K562 (cell line): ENCODE results near the gene CAV1. TPM values are rescaled to one million over a fixed set of nuclear protein-coding genes. Genes with fewer than 3 reads are reported as not detected.

ENCODE experiments used
- ATAC-seq: fragments of 200-7000 bp; cut with Tn5 transposase; 3 replicates; pipeline ENCODE4 v1.9.1; 2020; ENCODE audit warnings: moderate library complexity
- BruUV-seq: library from RNA; stranded (reverse); fragments of 400-500 nt; replicated peaks from 2 replicates; lab custom pipeline; 2021; lab: Mats Ljungman, UMichigan
- CTCF ChIA-PET: fragments of 300-600 bp; formaldehyde crosslinking; extraction: SDS; loops from one replicate; lab custom pipeline; 2021; ENCODE audit warnings: low intra/inter-chr PET ratio; lab: Yijun Ruan, JAX
- POLR2A ChIA-PET: fragments of 300-600, 350-650 bp; sonication (Branson Sonifier 250); formaldehyde crosslinking; extraction: SDS; loops from one replicate; lab custom pipeline; 2021; ENCODE audit warnings: antibody characterized with exemption, inconsistent platforms; lab: Yijun Ruan, JAX
- DNase-seq, 4 experiments: peaks; one replicate each; pipeline versions ENCODE4 v3.0.0 to v3.0.0-alpha.2; 2011 to 2018; ENCODE audit warnings: low spot score in 3 of 4, mixed read lengths in 3 of 4; ENCODE audit errors: extremely low read depth in 1 of 4
- FAIRE-seq: peaks from 2 replicates; lab custom pipeline; 2011; peaks lifted over from hg19 to GRCh38; lab: Jason Lieb, UNC
- H2AFZ ChIP-seq: 2 replicates; pipeline ENCODE4 v1.6.0; 2011; ENCODE audit warnings: low read depth, low read length, control low read depth, inconsistent platforms
- H3K27ac ChIP-seq: fragments of 200-600 bp; 3 replicates; pipeline ENCODE4 v1.8.0; 2011; ENCODE audit warnings: low read depth, mild to moderate bottlenecking, control low read depth, inconsistent platforms, low read length, moderate library complexity, mixed read lengths; ENCODE audit errors: extremely low read depth
- H3K27me3 ChIP-seq, 2 experiments: fragments of 300-600 bp in 1 of 2; 2 replicates in 1 of 2; 3 replicates in 1 of 2; pipeline versions ENCODE4 v1.6.0 to v1.8.0; 2011; ENCODE audit warnings: inconsistent platforms in 2 of 2, low read length in 2 of 2, mild to moderate bottlenecking in 1 of 2, mixed read lengths in 1 of 2, moderate library complexity in 1 of 2; ENCODE audit not compliant: control insufficient read depth in 2 of 2, insufficient read depth in 2 of 2
- H3K36me3 ChIP-seq: fragments of 300-600 bp; 3 replicates; pipeline ENCODE4 v1.8.0; 2011; ENCODE audit warnings: mild to moderate bottlenecking, low read length, inconsistent platforms; ENCODE audit not compliant: control insufficient read depth, insufficient read depth
- H3K4me1 ChIP-seq, 2 experiments: fragments of 200-600 bp in 1 of 2; replicated peaks in 1 of 2; 2 replicates in 1 of 2; 3 replicates in 1 of 2; pipeline versions ENCODE4 v1.5.1 to v1.8.0; 2011; ENCODE audit warnings: inconsistent platforms in 2 of 2, low read length in 2 of 2, mild to moderate bottlenecking in 1 of 2, mixed read lengths in 1 of 2, moderate library complexity in 1 of 2; ENCODE audit not compliant: control insufficient read depth in 2 of 2, insufficient read depth in 2 of 2
- H3K4me2 ChIP-seq: 2 replicates; pipeline ENCODE4 v1.6.1; 2011; ENCODE audit warnings: low read length, control low read depth, inconsistent platforms, mixed read lengths; ENCODE audit not compliant: insufficient read depth
- H3K4me3 ChIP-seq: fragments of 200-600 bp; sonication (generic), shearing (Covaris generic); 2 replicates; pipeline ENCODE4 v1.5.1; 2016; ENCODE audit warnings: control low read depth, inconsistent platforms
- H3K79me2 ChIP-seq: fragments of 200-600 bp; 3 replicates; pipeline ENCODE4 v1.8.0; 2011; ENCODE audit warnings: low read length, inconsistent platforms; ENCODE audit not compliant: control insufficient read depth, insufficient read depth
- H3K9ac ChIP-seq, 2 experiments: 2 replicates each; pipeline versions ENCODE4 v1.6.0 to v1.6.1; 2011; ENCODE audit warnings: low read depth in 2 of 2, low read length in 2 of 2, control low read depth in 1 of 2, inconsistent platforms in 1 of 2, mild to moderate bottlenecking in 1 of 2, mixed read lengths in 1 of 2; ENCODE audit not compliant: insufficient read depth in 1 of 2
- H3K9me1 ChIP-seq: one replicate; pipeline ENCODE4 v1.6.0; 2011; ENCODE audit warnings: inconsistent platforms, mild to moderate bottlenecking, low read length, moderate library complexity; ENCODE audit not compliant: control insufficient read depth, insufficient read depth
- H3K9me3 ChIP-seq: replicated peaks from 2 replicates; pipeline ENCODE4 v1.5.1; 2011; ENCODE audit warnings: low read depth, low read length, inconsistent platforms; ENCODE audit not compliant: control insufficient read depth, insufficient read depth
- H4K20me1 ChIP-seq: replicated peaks from 2 replicates; pipeline ENCODE4 v1.6.1; 2011; ENCODE audit warnings: low read length, inconsistent platforms, mixed read lengths; ENCODE audit not compliant: control insufficient read depth, insufficient read depth
- CBX2 ChIP-seq: fragments of 200-600 bp; sonication (generic); IDR thresholded peaks from one replicate; pipeline ENCODE4 v1.6.1; 2012; ENCODE audit warnings: mild to moderate bottlenecking, low read length, inconsistent platforms; ENCODE audit not compliant: insufficient read depth, poor library complexity, severe bottlenecking
- MAFK ChIP-seq: IDR thresholded peaks from 2 replicates; pipeline ENCODE4 v1.6.1; 2011; ENCODE audit warnings: low read length, improper control_type of control experiment
- POLR2A ChIP-seq: fragments of 450-650 bp; conservative IDR thresholded peaks from 2 replicates; pipeline ENCODE4 v1.6.1; 2016
- POU5F1 ChIP-seq: fragments of 150-350 bp; IDR thresholded peaks from 2 replicates; pipeline ENCODE4 v1.6.1; 2014; ENCODE audit warnings: borderline replicate concordance, low read length, low read depth, mild to moderate bottlenecking; ENCODE audit not compliant: partially characterized antibody
- RAD51 ChIP-seq: fragments of 450-650 bp; IDR thresholded peaks from 2 replicates; pipeline ENCODE4 v1.7.1; 2016; ENCODE audit warnings: low read depth, mild to moderate bottlenecking, borderline replicate concordance
- SPI1 ChIP-seq: IDR thresholded peaks from 2 replicates; pipeline ENCODE4 v1.6.1; 2011; ENCODE audit warnings: low read depth, low read length, control low read depth, borderline replicate concordance
- U2AF1 ChIP-seq: fragments of 200-400 bp; formaldehyde crosslinking; optimal IDR thresholded peaks from 2 replicates; pipeline ENCODE3; 2017; ENCODE audit warnings: mild to moderate bottlenecking, low read depth, low read length, moderate library complexity
- U2AF2 ChIP-seq: fragments of 200-400 bp; formaldehyde crosslinking; optimal IDR thresholded peaks from 2 replicates; pipeline ENCODE3; 2017; ENCODE audit warnings: low read depth, mild to moderate bottlenecking, low read length
- ZFP36 ChIP-seq: fragments of 150-350 bp; IDR thresholded peaks from 2 replicates; pipeline ENCODE4 v1.6.1; 2018; ENCODE audit warnings: low read length, low read depth; ENCODE audit not compliant: partially characterized antibody
- ZNF140 ChIP-seq: fragments of 250-450 bp; sonication (Bioruptor Pico); IDR thresholded peaks from 2 replicates; pipeline ENCODE4 v1.8.0; 2021; ENCODE audit warnings: moderate library complexity, mild to moderate bottlenecking, inconsistent platforms
- ZNF239 ChIP-seq: fragments of 250-450 bp; sonication (Bioruptor Pico); IDR thresholded peaks from 2 replicates; pipeline ENCODE4 v1.4.0; 2020; ENCODE audit warnings: mild to moderate bottlenecking
- ZNF766 ChIP-seq: fragments of 200-800 bp; sonication (Bioruptor generic); conservative IDR thresholded peaks from 2 replicates; pipeline ENCODE4 v1.6.1; 2016; ENCODE audit warnings: missing genetic modification characterization, missing compliant biosample characterization
- ZSCAN29 ChIP-seq: fragments of 450-650 bp; IDR thresholded peaks from 2 replicates; pipeline ENCODE4 v1.6.1; 2017
- WGBS: fragments of 100-300 bp; shearing (Covaris generic); methylation state at CpG from one replicate; pipeline ENCODE4 v1.1.6; 2016; ENCODE audit warnings: low coverage, mixed read lengths; ENCODE audit not compliant: insufficient coverage; ENCODE audit errors: missing lambda C conversion rate; 5-methylcytosine and 5-hydroxymethylcytosine counted together
- in situ Hi-C: fragments of 300-500 bp; cut with MboI; formaldehyde crosslinking; loops from 4 replicates; pipeline ENCODE4 v1.15.0; 2018; ENCODE audit warnings: inconsistent platforms, mixed read lengths
- intact Hi-C: fragments of 100-400 bp; cut with micrococcal nuclease; formaldehyde crosslinking; loops from 2 replicates; pipeline ENCODE4 v1.14.2; 2022
- polyA plus RNA-seq, 8 experiments: library from polyadenylated mRNA; depleted of rRNA in 4 of 8; stranded (reverse) in 5 of 8; unstranded in 3 of 8; fragments of >200 nt; fragmentation: Nextera tagmentation in 2 of 8; fragmentation: Illumina TruSeq in 1 of 8; extraction: Ambion mirVana in 2 of 8; extraction: Trizol in 1 of 8; gene quantifications; 2 replicates each; pipeline versions ENCODE4 v1.2.1 to v1.2.3, GENCODE V29; 2011 to 2014; ENCODE audit warnings: inconsistent platforms in 1 of 8, missing spikeins in 1 of 8
- total RNA-seq, 7 experiments: library from RNA; depleted of rRNA in 6 of 7; stranded (reverse); fragments of >200 nt in 6 of 7; fragmentation: Illumina TruSeq in 2 of 7; extraction: Trizol in 2 of 7; gene quantifications; 2 replicates each; pipeline versions ENCODE4 v1.2.1 to v1.2.3, GENCODE V29; 2011 to 2021; ENCODE audit warnings: low replicate concordance in 1 of 7
- TF ChIP-seq, protein P1 (sequence below): sonication (generic); formaldehyde crosslinking; IDR thresholded peaks from 2 replicates; pipeline ENCODE4 v1.8.0; 2022; ENCODE audit warnings: mild to moderate bottlenecking, missing genetic modification reagents, borderline replicate concordance
- TF ChIP-seq, protein P2 (sequence below), 2 experiments: fragments of 450-650 bp; conservative IDR thresholded peaks; 2 replicates each; pipeline ENCODE4 v1.6.1; 2017; ENCODE audit warnings: mild to moderate bottlenecking in 2 of 2, moderate library complexity in 2 of 2
- TF ChIP-seq, protein P3 (sequence below): fragments of 450-650 bp; formaldehyde crosslinking; IDR thresholded peaks from 2 replicates; pipeline ENCODE4 v1.4.0; 2022; ENCODE audit warnings: mild to moderate bottlenecking, moderate library complexity

The CAV1 gene
- total and polyA plus RNA-seq, 9 of the 15 experiments (the other 6 are each of a cell fraction or from before 2014, with no cell fraction given), result 0.08 to 1.5 (median 0.63) TPM

DNA sequence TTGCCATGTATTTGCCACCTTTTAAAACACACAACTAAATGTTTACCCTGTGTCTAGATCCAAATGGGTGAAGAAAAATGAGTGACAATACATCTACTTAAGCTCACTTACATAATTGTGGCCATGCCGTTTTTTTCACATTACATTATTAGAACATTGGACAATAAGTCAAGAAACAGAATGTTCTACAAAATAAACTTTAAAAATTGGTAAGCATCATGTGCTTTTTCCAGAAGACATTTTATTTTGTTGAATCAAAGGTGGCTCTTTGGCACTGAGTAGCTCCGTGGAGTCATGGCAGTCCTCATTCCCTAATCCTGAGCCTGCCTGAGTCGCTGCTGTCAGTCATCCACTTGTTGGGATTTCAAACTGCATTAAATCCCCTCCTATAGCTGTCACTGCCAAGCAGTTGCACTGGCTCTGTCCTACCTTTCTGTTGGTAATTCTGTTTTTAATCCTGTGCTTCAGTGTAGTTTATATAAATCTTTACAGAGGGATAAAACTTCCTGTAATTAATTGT is 32.3 kb downstream of the CAV1 start:
- BruUV-seq, result no TSS peak
- no peak for FAIRE-seq
- Histone ChIP-seq H3K9ac (no peak overlapping the region), H3K27ac (no peak overlapping the region), H3K36me3 (no peaks in the 10 kb centered on the region), H4K20me1 (no peaks in the 10 kb centered on the region), H2AFZ (no peak overlapping the region), H3K4me3 (no peak overlapping the region), H3K4me2 (no peak overlapping the region), H3K27me3 (peaks cover 11 to 17% of the 10 kb centered on the region in 2 experiments; a peak in 3 of 5 replicates), H3K79me2 (no peaks in the 10 kb centered on the region), H3K9me1 (no peaks in the 10 kb centered on the region), H3K9me3 (no peaks in the 10 kb centered on the region), H3K4me1 (no peaks in the 10 kb centered on the region)
- TF ChIP-seq ZSCAN29, result no peak
- TF ChIP-seq RAD51, result no peak
- TF ChIP-seq POLR2A, result no peak
- TF ChIP-seq, protein P1, sequence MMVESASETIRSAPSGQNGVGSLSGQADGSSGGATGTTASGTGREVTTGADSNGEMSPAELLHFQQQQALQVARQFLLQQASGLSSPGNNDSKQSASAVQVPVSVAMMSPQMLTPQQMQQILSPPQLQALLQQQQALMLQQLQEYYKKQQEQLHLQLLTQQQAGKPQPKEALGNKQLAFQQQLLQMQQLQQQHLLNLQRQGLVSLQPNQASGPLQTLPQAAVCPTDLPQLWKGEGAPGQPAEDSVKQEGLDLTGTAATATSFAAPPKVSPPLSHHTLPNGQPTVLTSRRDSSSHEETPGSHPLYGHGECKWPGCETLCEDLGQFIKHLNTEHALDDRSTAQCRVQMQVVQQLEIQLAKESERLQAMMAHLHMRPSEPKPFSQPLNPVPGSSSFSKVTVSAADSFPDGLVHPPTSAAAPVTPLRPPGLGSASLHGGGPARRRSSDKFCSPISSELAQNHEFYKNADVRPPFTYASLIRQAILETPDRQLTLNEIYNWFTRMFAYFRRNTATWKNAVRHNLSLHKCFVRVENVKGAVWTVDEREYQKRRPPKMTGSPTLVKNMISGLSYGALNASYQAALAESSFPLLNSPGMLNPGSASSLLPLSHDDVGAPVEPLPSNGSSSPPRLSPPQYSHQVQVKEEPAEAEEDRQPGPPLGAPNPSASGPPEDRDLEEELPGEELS (CRISPR knock-in tag), result no peak
- TF ChIP-seq, protein P2, sequence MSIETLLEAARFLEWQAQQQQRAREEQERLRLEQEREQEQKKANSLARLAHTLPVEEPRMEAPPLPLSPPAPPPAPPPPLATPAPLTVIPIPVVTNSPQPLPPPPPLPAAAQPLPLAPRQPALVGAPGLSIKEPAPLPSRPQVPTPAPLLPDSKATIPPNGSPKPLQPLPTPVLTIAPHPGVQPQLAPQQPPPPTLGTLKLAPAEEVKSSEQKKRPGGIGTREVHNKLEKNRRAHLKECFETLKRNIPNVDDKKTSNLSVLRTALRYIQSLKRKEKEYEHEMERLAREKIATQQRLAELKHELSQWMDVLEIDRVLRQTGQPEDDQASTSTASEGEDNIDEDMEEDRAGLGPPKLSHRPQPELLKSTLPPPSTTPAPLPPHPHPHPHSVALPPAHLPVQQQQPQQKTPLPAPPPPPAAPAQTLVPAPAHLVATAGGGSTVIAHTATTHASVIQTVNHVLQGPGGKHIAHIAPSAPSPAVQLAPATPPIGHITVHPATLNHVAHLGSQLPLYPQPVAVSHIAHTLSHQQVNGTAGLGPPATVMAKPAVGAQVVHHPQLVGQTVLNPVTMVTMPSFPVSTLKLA (conservative IDR thresholded peaks at IDR 0.05), result no peak
- TF ChIP-seq ZFP36, result no peak
- TF ChIP-seq ZNF140, result no peak
- TF ChIP-seq, protein P3, sequence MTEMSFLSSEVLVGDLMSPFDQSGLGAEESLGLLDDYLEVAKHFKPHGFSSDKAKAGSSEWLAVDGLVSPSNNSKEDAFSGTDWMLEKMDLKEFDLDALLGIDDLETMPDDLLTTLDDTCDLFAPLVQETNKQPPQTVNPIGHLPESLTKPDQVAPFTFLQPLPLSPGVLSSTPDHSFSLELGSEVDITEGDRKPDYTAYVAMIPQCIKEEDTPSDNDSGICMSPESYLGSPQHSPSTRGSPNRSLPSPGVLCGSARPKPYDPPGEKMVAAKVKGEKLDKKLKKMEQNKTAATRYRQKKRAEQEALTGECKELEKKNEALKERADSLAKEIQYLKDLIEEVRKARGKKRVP, result no peak
- no peak for TF ChIP-seq ZNF239 (CRISPR knock-in tag)
- TF ChIP-seq MAFK, result no peak
- TF ChIP-seq SPI1, result no peak
- TF ChIP-seq ZNF766 (CRISPR knock-in tag), result no peak
- no peak for TF ChIP-seq U2AF1
- no peak for TF ChIP-seq POU5F1
- no peak for TF ChIP-seq CBX2
- no peak for TF ChIP-seq U2AF2
- ChIA-PET POLR2A (interaction anchor here (0.7 kb wide), 2 partner anchors 49 to 236 kb away, joined by 3 read pairs; no protein-coding TSS in a partner anchor), CTCF (no interaction called here)
- in situ Hi-C loops, result no loop called here
- intact Hi-C loops, result no loop called here
- no peak for DNase-seq
- no peak for ATAC-seq
- 1% methylated on average over 3 of the region's 3 CpGs for WGBS
